GM19468 (cell line): ENCODE results near the gene PEAR1.

Experiments used
- ATAC-seq: cut with Tn5 transposase; IDR thresholded peaks from one replicate; pipeline ENCODE4 v1.9.1; 2021; ENCODE audit warnings: mild to moderate bottlenecking, moderate library complexity, moderate number of reproducible peaks; ENCODE audit not compliant: unreplicated experiment; ENCODE audit errors: extremely low read depth

The PEAR1 gene

DNA sequence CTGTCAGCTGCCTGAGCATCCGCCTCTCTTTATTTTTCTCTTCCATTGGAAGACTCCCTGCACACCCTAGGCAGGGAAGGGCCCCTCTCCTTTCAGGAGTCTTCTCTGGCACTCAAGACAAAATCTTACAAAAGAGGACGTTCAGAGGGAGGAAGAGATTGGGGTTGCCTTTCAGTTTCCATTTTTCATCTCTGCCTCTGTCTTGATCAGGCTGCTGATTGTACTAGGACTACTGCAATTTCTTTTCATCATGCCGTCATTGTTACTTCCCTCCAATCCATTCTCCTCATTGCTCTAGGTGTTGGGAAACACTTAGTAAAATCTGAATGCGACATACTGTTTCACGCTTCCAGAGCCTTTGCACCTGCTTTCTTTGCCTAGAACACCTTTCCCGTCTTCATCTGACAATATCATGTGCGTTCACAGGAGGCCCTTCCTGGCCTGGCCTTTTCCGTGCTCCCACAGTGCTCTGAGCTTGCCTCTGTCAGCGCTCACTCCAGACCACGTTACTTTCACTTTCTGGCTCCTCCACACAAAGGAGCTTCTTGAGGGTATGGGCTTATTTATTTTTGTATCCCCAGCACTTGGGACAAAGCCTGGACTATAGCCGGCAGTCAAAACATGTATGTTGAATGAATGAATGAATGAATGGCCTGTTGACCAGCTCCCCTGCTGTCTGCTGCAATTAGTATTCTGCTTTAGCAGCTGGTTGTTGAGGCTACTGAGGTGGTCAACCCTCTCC lies 37.9 kb downstream of the PEAR1 start:
- ATAC-seq: no peak

DNA sequence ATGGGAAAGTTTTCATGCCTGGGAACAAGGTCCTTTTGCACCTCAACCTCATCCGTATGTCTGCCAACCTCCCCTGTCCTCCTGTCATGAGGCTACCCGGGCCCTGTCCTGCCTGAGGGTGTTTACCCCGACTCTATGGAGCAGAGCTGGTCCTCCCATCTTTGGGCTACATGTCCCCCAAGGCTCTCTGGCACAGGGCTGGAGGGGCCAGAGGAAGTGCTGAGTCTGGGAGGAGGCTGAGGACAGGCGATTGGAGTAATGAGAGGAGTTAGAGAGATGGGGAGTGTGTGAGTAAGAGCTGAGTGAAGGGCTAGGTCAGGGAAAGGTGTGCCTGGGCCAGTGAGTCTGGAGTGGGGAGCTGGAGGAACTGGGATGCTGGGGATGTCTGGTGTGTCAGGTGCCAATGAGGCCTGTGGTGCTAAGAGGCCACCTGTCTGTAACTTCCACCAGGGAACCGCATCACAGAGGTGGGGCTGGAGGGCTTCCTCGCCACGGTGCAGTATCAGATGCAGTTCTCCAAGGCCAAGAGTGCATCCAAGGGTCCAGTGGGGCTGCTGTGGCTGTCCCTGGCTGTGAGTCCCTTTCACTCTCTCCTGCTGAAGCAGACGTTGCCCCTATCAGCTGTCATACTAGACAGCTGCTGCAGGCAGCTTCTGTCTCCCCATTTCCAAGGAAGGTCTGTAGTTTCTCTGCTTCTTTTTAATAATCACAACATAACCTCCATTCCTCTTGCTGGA lies 38.6 kb downstream of the PEAR1 start:
- ATAC-seq: no peak

DNA sequence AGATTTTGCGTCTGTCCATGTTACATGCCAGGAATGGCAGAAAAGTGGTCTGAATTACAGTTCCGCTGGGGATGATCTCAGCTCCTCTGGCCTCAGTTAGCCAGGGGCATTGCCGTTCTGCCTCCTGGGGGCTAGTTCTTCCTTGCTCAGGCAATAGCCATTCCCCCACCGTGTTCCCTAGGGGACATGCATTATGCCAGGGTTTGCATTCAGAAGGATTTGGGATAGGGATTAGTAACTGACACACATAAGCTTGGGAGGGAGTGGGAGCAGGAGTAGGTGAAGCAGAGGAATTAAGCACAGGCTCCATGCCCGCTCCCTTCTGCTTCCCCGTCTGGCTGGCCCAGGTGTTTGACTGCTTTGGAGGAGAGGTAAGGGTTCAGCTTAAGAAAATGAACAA lies 39.6 kb downstream of the PEAR1 start:
- no peak for ATAC-seq

DNA sequence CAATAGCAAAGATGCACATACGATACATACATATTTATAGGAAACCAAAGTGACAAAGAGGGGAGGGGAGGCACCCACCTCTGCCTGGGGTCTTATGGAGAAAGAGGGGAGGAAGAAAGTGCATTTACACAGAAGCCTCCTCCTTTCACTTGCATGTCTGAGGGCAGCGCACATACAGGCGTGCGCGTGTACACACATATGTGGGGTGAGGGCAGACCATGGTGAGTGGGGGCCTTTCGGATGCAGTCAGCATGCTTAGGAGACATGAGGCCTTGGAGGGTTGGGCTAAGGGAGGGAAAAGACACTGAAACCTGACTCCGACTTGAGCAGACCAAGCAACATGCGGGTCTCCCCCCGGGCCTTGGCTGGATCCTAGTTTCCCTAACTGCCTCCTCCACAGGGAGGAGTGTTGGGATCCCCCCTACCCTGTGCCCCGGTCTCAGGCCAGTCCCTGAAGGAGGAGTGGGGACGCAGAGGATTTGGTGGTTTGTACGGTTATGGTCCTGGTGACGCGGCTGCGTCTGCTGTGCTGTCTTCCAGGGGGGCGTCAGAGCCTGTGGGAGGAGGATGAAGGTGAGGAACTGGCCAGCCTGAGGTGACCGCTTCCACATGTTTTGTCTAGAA lies 42.1 kb downstream of the PEAR1 start:
- ATAC-seq: no peak

DNA sequence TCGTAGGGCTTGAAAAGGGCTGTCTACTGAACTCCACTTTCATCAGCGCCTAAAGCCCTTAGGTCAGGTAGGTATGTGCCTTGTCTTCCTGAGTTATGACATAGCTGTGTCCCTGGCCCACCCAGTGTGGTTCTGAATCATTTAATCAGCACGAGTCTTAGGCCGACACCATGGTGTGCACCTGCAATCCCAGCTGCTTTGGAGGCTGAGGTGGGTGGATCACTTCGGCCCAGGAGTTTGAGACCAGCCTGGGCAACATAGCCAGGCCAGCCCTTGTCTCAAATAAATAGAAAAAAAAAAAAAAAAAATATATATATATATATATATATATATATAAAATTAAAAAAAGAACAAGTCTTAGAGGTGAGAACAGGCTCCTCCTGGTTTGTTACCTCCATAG lies 42.7 kb downstream of the PEAR1 start:
- no peak for ATAC-seq

DNA sequence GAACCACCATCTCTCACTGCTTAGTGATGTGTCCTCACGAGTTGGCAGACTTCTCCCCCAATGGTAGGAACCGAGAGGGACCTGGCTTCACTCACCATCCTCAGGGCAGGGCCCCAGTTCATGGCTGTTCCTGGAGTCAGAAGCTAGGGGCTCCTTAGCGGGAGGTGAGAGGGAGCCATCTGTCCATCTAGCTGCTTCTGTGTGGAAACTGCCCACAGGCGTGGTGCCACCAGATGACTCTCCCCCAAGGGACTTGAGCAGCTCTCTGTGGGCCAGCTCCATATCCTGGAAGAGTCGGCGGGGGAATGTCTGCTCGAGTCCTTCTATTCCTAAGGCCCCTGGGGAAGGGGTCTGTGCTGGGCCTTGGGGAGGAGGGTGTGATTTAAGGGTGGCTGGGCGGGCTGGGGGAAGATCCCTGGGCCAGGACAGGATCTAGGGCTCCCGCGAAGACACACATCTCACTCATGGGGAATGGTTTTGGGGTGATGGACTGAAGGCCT lies 43.3 kb downstream of the PEAR1 start:
- ATAC-seq: no peak

DNA sequence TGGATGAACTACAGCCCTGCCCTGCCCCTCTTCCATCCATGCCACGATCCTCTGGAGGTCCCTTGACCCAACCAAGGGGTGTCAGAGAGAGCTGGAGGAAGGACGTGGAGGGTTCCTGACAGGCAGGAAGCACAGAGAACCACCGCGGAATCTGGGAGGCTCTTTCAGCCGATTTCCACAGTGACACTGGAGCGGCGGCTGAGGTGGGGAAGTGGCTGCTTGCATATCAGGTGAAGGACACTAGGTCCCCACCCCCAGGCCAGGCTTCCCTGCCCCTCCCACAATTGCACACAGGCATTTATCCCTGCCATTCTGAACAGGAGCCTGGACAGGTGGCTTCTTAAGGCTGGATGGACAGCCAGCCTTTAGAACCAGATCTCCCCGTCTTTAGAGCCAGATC lies 44.4 kb downstream of the PEAR1 start:
- ATAC-seq: no peak

DNA sequence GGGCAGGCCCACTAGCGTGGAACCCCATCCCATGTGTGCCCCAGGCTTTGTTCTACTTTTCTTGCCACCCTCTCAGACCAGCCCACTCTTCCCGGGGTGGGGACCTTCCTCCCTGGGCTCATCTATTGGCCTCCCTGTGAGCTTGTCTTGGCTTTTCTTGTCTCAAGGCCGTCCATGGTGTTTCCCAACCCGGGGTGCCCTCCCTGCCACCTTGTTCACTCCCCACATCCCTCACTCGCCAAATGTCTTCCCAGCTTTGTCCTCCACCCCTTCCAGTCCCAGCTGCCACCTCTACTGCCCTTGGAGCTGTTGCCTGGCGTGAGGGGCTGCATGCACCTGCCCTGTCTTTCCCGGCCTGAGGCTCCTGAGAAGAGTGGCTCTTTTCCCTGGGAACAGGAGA lies 45.3 kb downstream of the PEAR1 start:
- ATAC-seq: no peak

DNA sequence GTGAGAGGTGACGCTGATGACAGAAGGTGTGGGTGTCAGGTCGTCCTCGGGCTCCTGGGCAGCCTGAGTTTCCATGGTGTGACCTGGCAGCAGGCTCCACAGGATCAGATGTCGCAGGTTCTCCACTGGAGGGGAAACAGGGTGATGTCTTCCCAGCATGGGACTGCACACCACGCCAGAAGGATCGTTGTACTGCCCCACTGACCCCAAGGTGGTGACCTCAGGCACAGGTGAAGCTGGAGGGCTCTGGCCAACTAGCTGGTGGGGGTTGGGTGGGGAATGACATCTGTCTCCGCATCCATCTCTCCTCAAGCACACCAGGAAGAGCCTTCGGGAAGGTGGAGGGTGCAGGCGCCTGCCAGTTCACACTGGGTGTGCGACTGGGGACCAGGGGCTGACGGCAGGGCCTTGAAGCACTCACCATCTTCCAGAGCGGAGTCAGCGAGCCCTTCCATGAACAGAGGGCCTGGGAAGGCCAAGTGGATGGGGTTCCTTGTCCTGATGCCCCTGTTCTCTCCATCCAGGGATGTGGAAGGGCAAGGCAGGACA lies 46.3 kb downstream of the PEAR1 start:
- ATAC-seq: no peak

DNA sequence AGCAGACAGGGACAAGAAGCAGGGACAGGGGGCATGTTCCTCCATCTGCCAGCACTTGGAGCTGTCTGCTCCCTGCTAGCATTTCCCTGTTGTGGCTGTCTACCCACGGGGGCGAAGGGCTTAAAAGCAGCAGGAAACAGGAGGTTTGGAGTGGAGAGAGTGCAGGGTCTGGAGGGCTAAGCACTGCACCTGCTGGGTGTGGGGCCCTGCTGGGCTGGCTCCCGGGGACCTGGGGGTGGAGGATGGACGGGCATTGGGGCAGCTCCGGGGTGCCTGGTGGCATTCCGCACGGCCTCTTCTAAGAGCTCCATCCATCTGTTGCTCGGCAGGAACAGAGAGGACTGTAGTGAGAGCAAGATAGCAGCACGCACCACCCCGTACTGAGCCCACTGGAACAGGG lies 48.2 kb downstream of the PEAR1 start:
- ATAC-seq: no peak

DNA sequence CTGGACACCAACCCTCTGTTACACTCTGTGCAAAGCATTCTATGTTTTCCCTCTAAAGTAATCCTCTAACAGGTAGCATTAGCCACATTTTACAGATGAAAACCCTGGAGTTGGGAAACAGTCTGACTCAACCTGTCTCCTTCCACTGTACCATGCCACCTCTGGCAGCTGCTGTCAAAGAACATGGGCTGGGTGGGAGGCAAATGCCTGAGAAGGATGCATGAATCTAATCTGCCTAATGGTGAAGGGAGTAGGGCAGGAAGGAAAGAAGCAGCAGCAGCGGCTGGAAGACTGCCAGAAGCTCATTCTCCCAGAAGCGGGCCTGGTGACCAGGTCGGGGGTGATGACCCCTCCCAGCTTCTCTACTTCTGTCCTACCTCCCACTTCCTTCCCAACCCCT lies 48.7 kb downstream of the PEAR1 start:
- ATAC-seq: no peak

DNA sequence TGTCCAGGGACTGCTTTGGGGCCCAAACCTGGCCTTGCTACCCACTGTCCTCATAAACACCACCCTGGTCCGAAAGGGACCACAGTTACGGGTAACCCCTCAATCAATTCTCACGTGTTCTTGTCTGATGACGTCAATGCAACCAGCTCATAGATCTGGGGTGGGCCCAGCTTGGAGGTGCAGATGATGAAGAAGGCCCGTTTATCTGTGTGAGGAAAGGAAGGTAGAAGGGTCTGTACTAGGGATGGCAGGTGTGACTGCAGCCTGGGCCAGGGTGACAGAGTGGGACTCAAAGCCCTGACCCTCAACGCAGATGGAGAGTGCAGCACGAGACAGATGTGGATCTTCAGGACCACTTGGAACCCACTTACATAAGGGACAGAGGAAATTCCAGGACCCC lies 49.1 kb downstream of the PEAR1 start:
- ATAC-seq: no peak

DNA sequence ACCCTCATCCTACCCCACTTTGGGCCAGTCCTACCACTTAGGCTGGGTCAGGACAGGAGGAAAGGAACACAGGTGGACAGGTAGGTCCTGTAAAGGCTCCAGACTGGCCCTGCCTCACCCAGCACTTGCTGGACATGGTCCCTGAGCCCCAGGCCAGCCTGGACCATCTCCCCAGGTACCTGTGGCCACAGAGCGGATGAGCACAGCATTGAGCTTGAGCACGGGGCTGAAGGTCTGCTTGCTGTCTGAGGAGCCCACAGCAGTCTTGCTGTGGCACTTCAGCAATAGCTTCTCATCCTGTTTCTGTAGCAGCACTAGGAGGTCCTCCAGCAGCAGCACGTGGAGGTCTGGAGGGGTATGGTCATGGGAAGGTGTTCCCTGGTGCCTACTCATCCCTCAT lies 50.2 kb downstream of the PEAR1 start:
- ATAC-seq: no peak

DNA sequence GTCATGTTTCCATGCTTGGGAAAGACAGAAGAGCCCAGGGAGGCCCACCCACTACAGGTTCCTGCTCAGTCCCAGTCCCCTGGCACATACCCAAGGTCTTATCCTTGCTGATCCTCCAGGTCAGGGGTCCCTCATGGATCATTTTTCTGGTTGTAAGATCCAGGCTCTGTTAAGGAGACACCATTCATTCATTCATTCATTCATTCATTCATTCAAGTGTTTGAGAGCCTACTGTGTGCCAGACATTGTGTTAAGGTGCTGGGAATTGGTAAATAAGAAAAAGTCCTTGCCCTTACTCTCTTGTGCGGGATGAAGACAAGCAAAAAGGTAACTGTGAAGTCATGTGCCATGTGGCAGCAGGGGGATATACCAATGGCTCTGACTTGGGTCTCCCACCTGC lies 50.8 kb downstream of the PEAR1 start:
- no peak for ATAC-seq

DNA sequence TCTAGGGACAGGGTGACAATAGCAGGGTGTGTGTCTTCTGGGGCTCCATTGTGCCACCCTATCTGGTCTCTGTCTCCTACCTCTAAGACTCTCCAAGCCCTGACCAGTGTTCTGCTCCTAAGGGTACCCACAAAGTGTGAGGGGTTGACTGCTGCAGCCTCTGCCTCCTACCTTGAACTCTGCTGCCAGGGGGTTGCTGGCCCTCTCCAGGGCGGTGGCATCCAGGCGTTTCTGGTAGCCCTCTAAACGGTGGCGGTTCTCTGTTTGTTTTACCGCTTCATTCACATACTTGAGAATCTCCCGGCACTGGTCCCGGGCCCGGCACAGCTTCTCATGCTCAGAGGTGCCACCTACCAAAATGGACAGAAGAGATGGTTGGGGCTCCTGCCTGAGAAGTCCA lies 51.3 kb downstream of the PEAR1 start:
- ATAC-seq: no peak

DNA sequence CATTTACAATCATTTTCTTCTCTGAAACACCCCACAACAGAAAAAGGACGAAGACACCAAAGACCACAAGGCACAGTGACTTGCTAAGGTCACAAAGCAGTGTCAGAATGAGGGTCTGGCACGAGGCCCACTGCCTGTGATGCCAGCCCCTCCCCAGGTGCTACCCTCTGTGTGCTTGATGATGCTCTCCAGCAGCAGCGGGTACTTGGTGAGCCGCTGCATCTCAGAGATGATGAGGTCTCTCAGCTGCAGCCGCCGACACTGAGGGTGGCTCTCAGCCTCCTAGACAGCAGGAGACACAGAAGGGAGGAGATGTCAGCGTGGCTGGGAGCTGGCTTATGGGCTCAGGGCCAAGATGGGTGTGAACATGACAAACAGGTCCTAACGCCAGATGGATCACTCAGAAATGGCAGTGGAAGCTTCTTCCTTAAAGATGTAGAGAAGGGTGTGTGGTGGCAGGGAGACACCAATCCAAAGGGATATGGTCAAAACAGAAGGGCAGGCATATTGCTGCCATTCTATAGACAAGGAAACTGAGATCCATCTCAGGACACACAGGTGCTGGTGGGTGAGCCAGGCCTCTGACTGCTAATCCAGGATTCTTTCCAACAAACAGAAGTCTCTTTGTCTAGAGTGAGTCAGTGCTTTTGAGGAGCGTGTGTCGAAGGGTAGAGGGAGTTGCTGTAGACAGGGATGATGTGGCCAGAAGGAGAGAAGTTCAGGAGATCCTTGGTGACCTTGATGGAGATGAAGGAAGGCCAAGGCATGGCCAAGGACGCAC lies 52.6 kb downstream of the PEAR1 start:
- no peak for ATAC-seq

DNA sequence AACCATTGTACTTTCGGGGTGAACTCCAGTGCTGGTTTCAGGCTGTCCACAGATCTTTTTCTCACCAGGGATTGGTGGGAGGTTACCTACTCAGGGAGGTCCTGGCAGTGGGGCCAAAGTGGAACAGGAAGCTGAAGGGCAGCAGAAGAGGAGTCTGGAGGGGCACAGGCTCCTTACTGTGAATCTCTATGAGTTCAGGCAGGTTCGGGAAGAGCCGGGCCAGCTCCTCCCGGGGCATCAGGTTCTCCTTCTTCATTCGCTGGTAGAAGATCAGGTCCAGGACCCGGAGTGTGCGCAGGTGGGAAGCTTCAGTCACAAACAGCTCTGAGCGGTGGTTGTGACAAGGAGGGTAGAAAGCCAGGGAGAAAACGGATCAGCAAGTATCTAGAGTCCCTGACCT lies 53.6 kb downstream of the PEAR1 start:
- ATAC-seq: no peak

DNA sequence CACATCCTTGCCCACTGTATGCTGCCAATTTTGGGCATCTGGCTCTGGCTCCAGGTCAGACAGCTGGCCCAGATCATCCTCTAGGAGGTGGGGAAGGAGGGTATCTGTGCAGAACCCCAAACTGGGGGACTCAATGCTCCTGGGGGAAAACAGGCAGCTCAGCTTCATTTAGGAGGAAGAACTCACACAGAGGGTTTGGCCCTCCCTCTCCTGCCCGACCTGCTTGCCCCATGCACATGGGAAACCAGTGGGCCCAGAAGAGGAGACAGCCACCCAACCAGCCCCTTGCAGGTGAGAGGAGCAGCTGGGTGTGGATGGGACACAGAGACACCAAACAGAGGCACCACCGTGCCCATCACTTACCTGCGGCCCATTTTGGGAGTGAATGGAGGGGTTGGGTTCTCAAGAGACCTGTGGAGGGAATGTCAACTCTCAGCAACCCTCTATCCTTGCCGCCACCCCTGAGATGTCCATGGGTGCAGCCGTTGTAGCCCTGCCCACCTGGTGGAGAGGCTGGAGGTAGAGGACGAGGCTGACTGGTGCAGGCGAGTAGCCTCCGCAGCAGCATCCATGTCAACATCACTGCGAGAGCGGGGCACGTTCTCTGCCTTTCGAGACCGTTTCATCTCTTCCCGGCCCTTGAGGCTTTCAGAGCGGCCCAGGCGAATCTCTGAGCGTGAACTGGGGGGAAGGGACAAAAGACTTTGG lies 54.5 kb downstream of the PEAR1 start:
- ATAC-seq: no peak

DNA sequence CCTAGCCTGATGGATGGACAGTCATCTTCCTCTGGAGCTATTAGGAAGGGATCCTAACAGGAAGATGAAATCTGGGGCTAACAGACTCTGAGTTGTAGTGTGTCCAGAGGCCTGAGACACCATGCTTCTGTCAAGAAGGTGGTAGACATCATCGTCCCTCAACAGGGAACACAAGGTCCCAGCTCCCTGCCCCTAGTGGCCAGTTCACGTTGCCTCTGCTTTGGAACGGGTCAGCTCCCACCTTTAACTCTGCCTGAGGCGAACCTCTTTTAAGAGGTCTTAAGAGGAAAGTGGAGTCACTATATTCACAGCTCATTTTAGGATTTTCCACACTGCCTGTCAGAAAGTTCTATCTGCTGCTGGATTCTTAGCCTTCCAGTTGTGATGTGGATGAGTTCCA lies 55.2 kb downstream of the PEAR1 start:
- ATAC-seq: no peak

DNA sequence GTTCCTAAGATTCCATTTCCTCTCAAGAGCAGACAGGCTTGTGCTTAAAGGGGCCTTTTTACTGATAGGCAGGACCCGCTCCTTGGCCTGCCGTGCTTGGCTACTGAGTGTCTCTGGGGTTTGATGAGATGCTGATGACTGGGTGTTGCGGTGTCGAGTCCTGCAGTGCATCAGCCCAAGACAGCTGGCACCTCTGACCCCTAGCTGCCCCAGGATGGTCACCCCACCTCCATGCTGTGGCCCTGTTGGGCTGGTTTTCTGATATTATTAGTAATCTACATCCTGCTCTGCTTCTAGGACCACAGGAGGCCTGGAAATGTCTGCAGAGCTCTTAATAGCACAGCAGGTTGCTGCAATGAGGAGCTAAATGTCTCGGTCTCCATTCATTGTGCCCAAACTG lies 55.6 kb downstream of the PEAR1 start:
- ATAC-seq: no peak
